Mucosa of rectum (tissue), 2 donors: ENCODE results near the gene MCRS1.

ENCODE experiments used
- H3K27ac ChIP-seq, 2 donors: one replicate each; pipeline ENCODE4 v1.7.0; 2013; ENCODE audit warnings: inconsistent platforms in 2 of 2, low read depth in 2 of 2, low read length in 2 of 2
- H3K27me3 ChIP-seq, 2 donors: one replicate each; pipeline ENCODE4 v1.7.0; 2013; ENCODE audit warnings: low read length in 2 of 2; ENCODE audit not compliant: control insufficient read depth in 2 of 2, insufficient read depth in 2 of 2
- H3K36me3 ChIP-seq, 2 donors: one replicate each; pipeline ENCODE4 v1.7.0; 2013; ENCODE audit warnings: low read length in 2 of 2; ENCODE audit not compliant: control insufficient read depth in 2 of 2, insufficient read depth in 2 of 2
- H3K4me1 ChIP-seq, 2 donors: one replicate each; pipeline ENCODE4 v1.7.0; 2013; ENCODE audit warnings: low read length in 2 of 2, mild to moderate bottlenecking in 1 of 2; ENCODE audit not compliant: control insufficient read depth in 2 of 2, insufficient read depth in 2 of 2
- H3K4me3 ChIP-seq, 2 donors: one replicate each; pipeline ENCODE4 v1.7.0; 2013; ENCODE audit warnings: low read length in 2 of 2
- H3K9ac ChIP-seq, 2 donors: one replicate each; pipeline ENCODE4 v1.7.0; 2013; ENCODE audit warnings: low read length in 2 of 2, low read depth in 1 of 2, mild to moderate bottlenecking in 1 of 2
- H3K9me3 ChIP-seq, 2 donors: one replicate each; pipeline ENCODE4 v1.7.0; 2013; ENCODE audit warnings: low read length in 2 of 2; ENCODE audit not compliant: control insufficient read depth in 2 of 2
- donor health status: healthy.
- donor health status: Normal muscosa, but diverticular disease.

Gene MCRS1

GRCh38 chr12:49564686-49565405, 3.1 kb downstream of the MCRS1 start:
- Histone ChIP-seq H3K27ac (no peak overlapping the region), H3K4me3 (no peak overlapping the region), H3K36me3 (peaks cover 46 to 57% of the 10 kb centered on the region in 2 donors), H3K9me3 (no peaks in the 10 kb centered on the region), H3K9ac (no peak overlapping the region), H3K27me3 (no peaks in the 10 kb centered on the region), H3K4me1 (peaks cover 16 to 19% of the 10 kb centered on the region in 2 donors)

GRCh38 chr12:49563951-49564685, 3.8 kb downstream of the MCRS1 start:
- no peak overlapping the region for H3K4me3 ChIP-seq
- no peaks in the 10 kb centered on the region for H3K27me3 ChIP-seq
- H3K4me1 ChIP-seq: peaks cover 15 to 17% of the 10 kb centered on the region in 2 donors
- H3K36me3 ChIP-seq: peaks cover 54 to 64% of the 10 kb centered on the region in 2 donors
- H3K9ac ChIP-seq: no peak overlapping the region
- H3K27ac ChIP-seq: no peak overlapping the region
- no peaks in the 10 kb centered on the region for H3K9me3 ChIP-seq

- Histone ChIP-seq H3K4me3 (no peak overlapping the region), H3K9ac (no peak overlapping the region), H3K36me3 (peaks cover 62 to 77% of the 10 kb centered on the region in 2 donors), H3K9me3 (no peaks in the 10 kb centered on the region), H3K27me3 (no peaks in the 10 kb centered on the region), H3K4me1 (peaks cover 8 to 12% of the 10 kb centered on the region in 2 donors), H3K27ac (no peak overlapping the region)
Measured at GRCh38 chr12:49562831-49563230, 5.1 kb downstream of the MCRS1 start.

- H3K9ac ChIP-seq: no peak overlapping the region
- no peak overlapping the region for H3K4me3 ChIP-seq
- H3K27me3 ChIP-seq: no peaks in the 10 kb centered on the region
- H3K4me1 ChIP-seq: peaks cover 6 to 11% of the 10 kb centered on the region in 2 donors
- peaks cover 62 to 81% of the 10 kb centered on the region in 2 donors for H3K36me3 ChIP-seq
- no peak overlapping the region for H3K27ac ChIP-seq
- H3K9me3 ChIP-seq: no peaks in the 10 kb centered on the region
Measured at GRCh38 chr12:49562233-49562632, 5.7 kb downstream of the MCRS1 start.

GRCh38 chr12:49560695-49561094, 7.2 kb downstream of the MCRS1 start:
- no peaks in the 10 kb centered on the region for H3K9me3 ChIP-seq
- peaks cover 62 to 88% of the 10 kb centered on the region in 2 donors for H3K36me3 ChIP-seq
- no peaks in the 10 kb centered on the region for H3K4me1 ChIP-seq
- H3K27me3 ChIP-seq: no peaks in the 10 kb centered on the region
- H3K27ac ChIP-seq: no peak overlapping the region
- no peak overlapping the region for H3K9ac ChIP-seq
- H3K4me3 ChIP-seq: no peak overlapping the region

GRCh38 chr12:49559011-49559675, 8.8 kb downstream of the MCRS1 start:
- no peak overlapping the region for H3K4me3 ChIP-seq
- H3K9me3 ChIP-seq: no peaks in the 10 kb centered on the region
- peaks cover 50 to 77% of the 10 kb centered on the region in 2 donors for H3K36me3 ChIP-seq
- no peaks in the 10 kb centered on the region for H3K4me1 ChIP-seq
- H3K9ac ChIP-seq: no peak overlapping the region
- H3K27ac ChIP-seq: no peak overlapping the region
- H3K27me3 ChIP-seq: no peaks in the 10 kb centered on the region

- no peaks in the 10 kb centered on the region for H3K27me3 ChIP-seq
- no peaks in the 10 kb centered on the region for H3K4me1 ChIP-seq
- H3K36me3 ChIP-seq: peaks cover 46 to 71% of the 10 kb centered on the region in 2 donors
- no peak overlapping the region for H3K9ac ChIP-seq
- H3K4me3 ChIP-seq: no peak overlapping the region
- H3K9me3 ChIP-seq: no peaks in the 10 kb centered on the region
- no peak overlapping the region for H3K27ac ChIP-seq
Measured at GRCh38 chr12:49558526-49558925, 9.4 kb downstream of the MCRS1 start.

- Histone ChIP-seq H3K9me3 (no peaks in the 10 kb centered on the region), H3K4me1 (no peaks in the 10 kb centered on the region), H3K4me3 (no peak overlapping the region), H3K27me3 (no peaks in the 10 kb centered on the region), H3K36me3 (peaks cover 39 to 64% of the 10 kb centered on the region in 2 donors), H3K27ac (no peak overlapping the region), H3K9ac (no peak overlapping the region)
Measured at GRCh38 chr12:49557917-49558215, 10.1 kb downstream of the MCRS1 start.

GRCh38 chr12:49557187-49557916, 10.6 kb downstream of the MCRS1 start:
- Histone ChIP-seq H3K4me1 (no peaks in the 10 kb centered on the region), H3K27ac (no peak overlapping the region), H3K27me3 (no peaks in the 10 kb centered on the region), H3K36me3 (peaks cover 34 to 60% of the 10 kb centered on the region in 2 donors), H3K9me3 (no peaks in the 10 kb centered on the region), H3K9ac (no peak overlapping the region), H3K4me3 (no peak overlapping the region)
